ENCODE data around the gene PCBP3. TPM values are rescaled to one million over a fixed set of nuclear protein-coding genes. Genes with fewer than 3 reads are reported as not detected.
"Not testable (repeated sequence)": the region's sequence is repeated elsewhere in the genome, so short reads cannot be mapped to it uniquely, and the experiment has no call there.

PCBP3 gene
- polyA plus RNA-seq, 4 donors: 1.2 to 2.2 (median 1.5) TPM

GRCh38 chr21:45612665-45613019 lies 30.9 kb upstream of the PCBP3 start:
- DNase-seq (ENCODE audit: low read depth in 4 of 4, low spot score in 3 of 4): not testable (repeated sequence)

GRCh38 chr21:45613396-45613795 lies 30.1 kb upstream of the PCBP3 start:
- DNase-seq (ENCODE audit: low read depth in 4 of 4, low spot score in 3 of 4): no peak

DNA sequence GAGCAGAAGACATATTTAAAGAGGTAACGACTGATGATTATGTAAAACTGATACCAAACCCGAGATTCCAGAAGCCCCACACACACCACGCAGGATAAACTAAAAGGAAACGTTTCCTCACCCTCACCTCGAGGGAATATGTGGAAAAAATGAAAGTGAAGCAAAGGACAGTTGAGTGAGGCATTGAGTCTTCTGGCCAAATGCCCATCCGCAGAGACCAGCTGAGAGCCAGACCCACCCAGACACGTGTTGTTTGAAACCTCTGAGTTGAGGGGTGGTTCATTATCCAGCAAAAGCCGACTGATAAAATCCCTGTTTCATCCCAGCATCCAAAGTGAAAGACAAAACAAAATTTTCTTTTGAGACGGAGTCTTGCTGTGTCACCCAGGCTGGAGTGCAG lies 29.6 kb upstream of the PCBP3 start:
- no peak for DNase-seq (ENCODE audit: low read depth in 4 of 4, low spot score in 3 of 4)

DNA sequence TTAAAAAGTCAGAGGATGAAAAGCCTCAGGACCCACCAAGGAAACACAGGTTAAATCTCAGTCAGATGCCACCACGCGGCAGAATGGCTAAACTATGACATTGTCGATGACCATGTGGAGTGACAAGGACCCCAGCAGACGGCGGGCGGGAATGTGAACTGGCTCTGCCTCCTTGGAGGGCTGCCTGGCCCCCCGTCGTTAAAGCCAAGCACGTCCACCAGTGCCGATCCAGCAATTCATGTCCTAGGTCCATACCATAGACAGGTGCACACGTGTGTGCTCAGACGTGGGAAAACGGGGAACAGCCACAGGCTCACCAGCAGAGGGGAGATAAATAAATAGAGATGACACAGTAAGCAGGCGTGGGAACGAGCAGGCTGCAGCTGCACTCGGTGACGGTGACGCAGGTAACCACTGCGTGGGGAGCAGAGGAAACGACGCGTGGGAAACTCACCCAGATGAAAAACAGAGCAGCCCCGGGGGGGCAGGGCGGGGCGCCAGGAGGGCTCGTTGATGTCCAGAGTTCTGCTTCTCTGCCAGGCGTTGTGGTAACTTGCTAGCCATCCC lies 28.3 kb upstream of the PCBP3 start:
- no peak for DNase-seq (ENCODE audit: low read depth in 4 of 4, low spot score in 3 of 4)

GRCh38 chr21:45617021-45617921 lies 26.3 kb upstream of the PCBP3 start:
- no peak for DNase-seq (ENCODE audit: low read depth in 4 of 4, low spot score in 3 of 4)

GRCh38 chr21:45618287-45618686 lies 25.2 kb upstream of the PCBP3 start:
- no peak for DNase-seq (ENCODE audit: low read depth in 4 of 4, low spot score in 3 of 4)

DNA sequence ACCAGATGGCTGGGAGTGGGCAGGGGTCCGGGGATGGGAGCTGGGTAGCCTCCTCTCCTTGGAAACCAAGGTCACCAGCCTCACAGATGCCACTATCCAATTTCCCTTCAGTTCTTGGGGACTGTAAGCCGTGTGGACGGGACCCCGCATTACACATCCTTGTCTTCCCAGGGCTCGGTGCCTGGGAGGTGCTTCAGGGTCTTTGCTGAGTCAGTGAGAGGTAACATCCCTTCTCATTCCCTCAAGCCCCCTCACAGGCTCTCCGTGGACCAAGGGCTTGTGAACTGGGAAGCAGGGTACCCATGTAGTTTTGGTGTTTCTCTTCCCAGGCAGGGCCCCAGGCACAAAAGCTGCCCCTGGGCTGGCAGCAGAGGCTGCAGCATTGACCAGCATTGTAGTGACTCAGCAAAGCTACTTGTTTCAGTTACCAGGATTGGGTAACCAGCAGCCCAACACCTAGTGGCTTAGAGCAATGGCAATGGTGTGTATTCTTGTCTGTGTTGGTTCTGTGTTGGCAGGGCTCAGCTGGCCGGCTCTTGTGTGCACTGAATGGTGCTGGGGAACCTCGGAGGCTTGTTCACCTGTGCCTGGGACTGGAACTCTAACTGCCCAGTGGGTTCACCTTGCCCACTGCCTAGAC lies 24.6 kb upstream of the PCBP3 start:
- no peak for DNase-seq (ENCODE audit: low read depth in 4 of 4, low spot score in 3 of 4)

DNA sequence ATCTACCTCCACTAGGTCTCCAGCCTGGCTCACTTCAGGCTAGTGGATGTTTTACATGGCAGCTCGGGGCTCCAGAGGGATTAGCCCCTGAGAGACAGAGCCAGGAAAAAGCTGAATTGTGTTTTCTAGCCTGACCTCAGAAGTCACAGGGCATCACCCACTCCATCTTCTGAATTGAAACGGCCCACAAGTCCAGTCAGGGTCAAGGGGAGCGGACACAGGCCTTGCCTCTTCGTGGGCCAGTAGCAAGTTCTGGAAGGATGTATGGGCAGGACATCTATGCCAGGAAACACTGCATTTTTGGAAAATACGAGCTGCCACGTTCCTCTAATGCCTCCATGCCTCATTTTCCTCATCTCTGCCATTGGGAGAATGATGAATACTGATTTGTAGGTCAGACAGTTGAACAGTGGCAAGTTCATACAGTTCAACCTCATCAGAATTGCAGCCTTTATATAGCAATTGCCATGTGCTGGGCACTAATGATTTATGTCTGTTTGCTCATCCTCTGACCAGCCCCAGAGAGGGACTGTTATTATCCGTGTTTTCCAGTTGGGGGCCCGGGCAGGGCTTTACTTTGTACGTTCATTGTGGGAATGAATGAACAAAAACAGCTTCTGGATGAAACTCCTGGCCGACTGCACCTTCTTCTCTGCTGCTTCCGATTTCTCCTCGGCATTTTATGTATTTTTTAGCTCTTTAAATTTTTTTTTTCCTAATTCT lies 23.2 kb upstream of the PCBP3 start:
- no peak for DNase-seq (ENCODE audit: low read depth in 4 of 4, low spot score in 3 of 4)

- not testable (repeated sequence) for DNase-seq (ENCODE audit: low read depth in 4 of 4, low spot score in 3 of 4)
Measured at GRCh38 chr21:45621435-45622331, 21.8 kb upstream of the PCBP3 start.

DNA sequence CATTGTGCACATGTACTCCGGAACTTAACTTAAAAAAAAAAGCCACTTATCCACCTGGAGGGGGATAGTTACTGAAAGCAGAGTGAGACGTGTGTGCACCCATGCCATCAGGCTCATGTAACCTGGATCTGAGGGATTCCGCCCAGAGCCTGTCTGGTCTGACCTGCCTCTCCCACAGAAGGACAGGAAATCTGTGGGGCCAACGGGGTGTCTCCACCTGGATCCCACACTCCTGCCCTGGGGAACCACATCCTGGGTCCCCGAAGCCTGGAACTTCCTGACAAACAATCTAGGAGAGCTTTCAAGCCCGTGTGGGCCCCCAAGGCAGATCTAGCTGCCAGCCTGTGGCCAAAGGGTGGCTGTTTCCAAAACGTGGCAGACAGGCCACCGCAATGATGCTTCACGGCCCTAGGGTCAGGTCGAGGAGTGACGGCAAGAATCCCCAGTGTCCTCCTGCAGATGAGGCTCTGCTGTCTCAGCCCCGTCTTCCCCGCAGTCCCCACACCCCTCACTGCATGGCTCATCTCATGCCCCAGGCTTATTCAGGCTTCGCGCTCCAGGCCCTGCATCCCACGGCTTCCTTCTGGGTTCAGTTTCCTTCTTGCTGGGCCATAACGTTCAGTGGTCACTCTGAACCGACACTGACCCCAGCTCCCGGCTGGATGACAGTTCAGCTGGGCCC lies 21.0 kb upstream of the PCBP3 start:
- DNase-seq (ENCODE audit: low read depth in 4 of 4, low spot score in 3 of 4): no peak

DNA sequence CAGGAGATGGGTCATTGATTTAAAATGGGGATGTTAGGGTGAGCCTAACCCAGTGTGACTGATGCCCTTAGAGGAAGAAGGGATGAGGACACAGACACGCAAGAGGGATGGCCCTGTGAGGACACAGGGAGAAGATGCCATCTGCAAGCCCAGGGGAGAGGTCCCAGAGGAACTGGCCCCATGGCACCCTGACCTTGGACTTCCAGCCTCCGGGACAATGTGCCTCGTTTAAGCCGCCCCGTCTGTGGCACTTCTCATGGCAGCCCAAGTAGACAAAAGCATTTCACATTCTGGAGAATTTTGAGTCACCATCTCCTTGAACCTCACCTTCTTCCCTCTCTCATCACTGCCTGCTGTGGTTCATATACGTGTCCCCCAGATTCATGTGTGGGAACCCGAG lies 20.1 kb upstream of the PCBP3 start:
- no peak for DNase-seq (ENCODE audit: low read depth in 4 of 4, low spot score in 3 of 4)

DNA sequence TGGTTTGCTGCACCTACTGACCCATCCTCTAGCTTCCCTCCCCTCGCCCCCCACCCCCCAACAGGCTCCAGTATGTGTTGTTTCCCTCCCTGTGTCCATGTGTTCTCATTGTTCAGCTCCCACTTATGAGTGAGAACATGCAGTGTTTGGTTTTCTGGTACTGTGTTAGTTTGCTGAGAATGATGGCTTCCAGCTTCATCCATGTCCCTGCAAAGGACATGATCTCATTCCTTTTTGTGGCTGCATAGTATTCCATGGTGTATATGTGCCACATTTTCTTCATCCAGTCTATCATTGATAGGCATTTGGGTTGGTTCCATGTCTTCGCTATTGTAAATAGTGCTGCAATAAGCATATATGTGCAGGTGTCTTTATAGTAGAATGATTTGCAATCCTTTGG lies 17.4 kb upstream of the PCBP3 start:
- DNase-seq (ENCODE audit: low read depth in 4 of 4, low spot score in 3 of 4): not testable (repeated sequence)

- DNase-seq (ENCODE audit: low read depth in 4 of 4, low spot score in 3 of 4): no peak
Measured at GRCh38 chr21:45629046-45629981, 14.2 kb upstream of the PCBP3 start.

DNA sequence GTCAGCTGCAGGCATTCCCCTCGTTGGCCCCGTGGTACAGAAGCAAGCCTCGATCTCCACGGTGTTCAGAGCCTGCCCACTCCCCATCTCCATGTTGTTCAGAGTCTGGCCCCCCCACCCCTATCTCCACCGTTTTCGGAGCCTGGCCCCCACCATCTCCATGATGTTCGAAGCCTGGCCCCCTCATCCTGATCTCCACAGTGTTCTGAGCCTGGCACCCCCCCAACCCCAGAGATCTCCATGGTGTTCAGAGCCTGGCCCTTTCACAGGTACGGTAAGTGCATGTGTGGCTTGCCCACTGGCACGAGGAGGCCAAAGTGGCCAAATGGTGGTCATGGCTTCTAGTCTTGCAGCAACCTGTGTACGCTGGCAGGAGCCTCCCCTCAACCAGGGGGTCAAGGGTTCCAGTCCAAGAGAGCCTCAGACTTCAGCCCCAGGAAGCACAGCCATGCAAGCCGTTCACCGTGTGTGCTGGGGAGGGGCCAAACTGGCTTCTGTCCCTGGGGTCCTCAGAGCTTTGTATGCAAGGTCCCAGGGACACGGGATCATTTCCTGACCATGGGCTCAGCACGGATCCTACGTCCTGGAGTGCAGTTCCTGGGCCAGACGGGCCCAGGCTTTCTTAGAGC lies 13.3 kb upstream of the PCBP3 start:
- no peak for DNase-seq (ENCODE audit: low read depth in 4 of 4, low spot score in 3 of 4)

GRCh38 chr21:45630876-45631275 lies 12.6 kb upstream of the PCBP3 start:
- DNase-seq (ENCODE audit: low read depth in 4 of 4, low spot score in 3 of 4): no peak

GRCh38 chr21:45631540-45631939 lies 12.0 kb upstream of the PCBP3 start:
- no peak for DNase-seq (ENCODE audit: low read depth in 4 of 4, low spot score in 3 of 4)

DNA sequence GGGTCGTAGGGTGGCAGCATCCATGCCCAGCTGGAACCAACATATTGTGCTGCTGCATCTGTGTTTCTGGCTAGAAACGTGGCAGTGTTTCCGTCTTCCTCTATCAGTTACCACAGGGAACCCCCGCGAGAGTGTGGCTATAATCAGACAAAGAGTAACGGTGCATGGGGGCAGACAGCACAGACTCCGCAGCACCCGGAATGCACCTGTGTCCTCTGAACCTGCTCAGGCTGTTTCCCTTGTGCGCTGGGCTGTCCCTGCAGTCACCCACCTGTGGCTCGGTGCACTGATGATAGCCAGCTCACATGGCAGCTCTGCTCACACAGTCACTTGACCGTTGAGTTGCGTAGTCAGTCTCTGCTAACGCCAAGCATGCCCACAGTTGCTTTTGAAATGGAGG lies 11.4 kb upstream of the PCBP3 start:
- no peak for DNase-seq (ENCODE audit: low read depth in 4 of 4, low spot score in 3 of 4)

DNA sequence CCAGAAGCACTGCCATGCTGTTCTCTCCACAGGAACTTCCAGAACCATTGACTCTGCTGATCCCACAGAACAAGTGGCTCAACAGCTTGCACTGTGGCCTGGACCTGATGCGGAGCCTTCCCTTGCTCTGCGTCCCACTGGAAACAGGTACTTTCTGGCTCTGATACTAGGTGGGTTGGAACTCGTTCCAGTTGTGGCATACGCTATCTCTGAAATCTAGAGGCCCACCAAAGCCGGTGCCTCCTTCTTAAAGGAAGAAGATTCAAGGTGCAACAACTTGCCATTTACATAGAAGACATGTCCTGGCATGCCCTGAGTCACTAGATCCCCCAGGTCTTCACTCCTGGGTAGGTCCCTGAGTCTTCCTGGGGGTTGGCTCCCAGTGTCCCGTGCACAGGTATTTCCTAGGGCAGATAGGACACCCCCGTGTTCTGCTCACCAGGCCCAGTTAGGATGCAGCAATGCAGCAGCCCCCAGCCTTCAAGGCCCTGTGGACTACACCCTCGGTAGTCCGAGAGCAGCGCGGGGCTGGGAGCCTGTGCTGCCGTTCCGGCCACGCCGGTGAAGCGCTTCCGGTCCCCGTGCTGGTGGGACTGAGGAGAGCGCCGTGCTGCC lies 10.8 kb upstream of the PCBP3 start:
- no peak for DNase-seq (ENCODE audit: low read depth in 4 of 4, low spot score in 3 of 4)
